HEK293 (cell line): ENCODE measurements around the gene TAS1R1.

Experiments used
- CTCF ChIP-seq: fragments of 450-650 bp; formaldehyde crosslinking; IDR thresholded peaks from 2 replicates; pipeline ENCODE4 v1.5.1; 2016; ENCODE audit warnings: missing biosample characterization, missing genetic modification characterization
- EGR2 ChIP-seq: fragments of 450-650 bp; formaldehyde crosslinking; IDR thresholded peaks from 2 replicates; pipeline ENCODE4 v1.5.1; 2016; ENCODE audit warnings: low read depth, missing biosample characterization, missing genetic modification characterization
- ELK4 ChIP-seq: IDR thresholded peaks from 2 replicates; pipeline ENCODE4 v1.6.1; 2011; ENCODE audit warnings: mild to moderate bottlenecking, low read depth, low read length, borderline replicate concordance
- FEZF1 ChIP-seq: fragments of 450-650 bp; formaldehyde crosslinking; IDR thresholded peaks from 2 replicates; pipeline ENCODE4 v1.5.1; 2016; ENCODE audit warnings: missing biosample characterization, missing genetic modification characterization
- GFI1B ChIP-seq: fragments of 450-650 bp; formaldehyde crosslinking; IDR thresholded peaks from 2 replicates; pipeline ENCODE4 v1.5.1; 2016; ENCODE audit warnings: missing biosample characterization, missing genetic modification characterization
- MYNN ChIP-seq: fragments of 450-650 bp; formaldehyde crosslinking; IDR thresholded peaks from 2 replicates; pipeline ENCODE4 v1.5.1; 2016; ENCODE audit warnings: missing biosample characterization, missing genetic modification characterization, borderline replicate concordance
- PBX3 ChIP-seq: sonication (generic); formaldehyde crosslinking; IDR thresholded peaks from 2 replicates; pipeline ENCODE4 v1.8.1; 2022; ENCODE audit warnings: mild to moderate bottlenecking, moderate library complexity, missing genetic modification reagents
- ZNF175 ChIP-seq: fragments of 450-650 bp; formaldehyde crosslinking; IDR thresholded peaks from 2 replicates; pipeline ENCODE4 v1.5.1; 2016; ENCODE audit warnings: missing biosample characterization, missing genetic modification characterization
- ZNF449 ChIP-seq: fragments of 450-650 bp; formaldehyde crosslinking; IDR thresholded peaks from 2 replicates; pipeline ENCODE4 v1.5.1; 2017; ENCODE audit warnings: missing biosample characterization, mild to moderate bottlenecking, missing genetic modification characterization, moderate library complexity
- ZNF510 ChIP-seq: fragments of 450-650 bp; formaldehyde crosslinking; IDR thresholded peaks from 2 replicates; pipeline ENCODE4 v1.5.1; 2018; ENCODE audit warnings: mild to moderate bottlenecking, missing genetic modification characterization, missing biosample characterization; ENCODE audit not compliant: insufficient replicate concordance
- ZNF677 ChIP-seq: fragments of 450-650 bp; IDR thresholded peaks from 2 replicates; pipeline ENCODE4 v1.5.0; 2018; ENCODE audit warnings: missing biosample characterization, mild to moderate bottlenecking, missing genetic modification characterization, moderate library complexity

- TF ChIP-seq CTCF (tag by site-specific recombination) (no peak), EGR2 (tag by site-specific recombination) (no peak), PBX3 (CRISPR knock-in tag) (no peak), FEZF1 (tag by site-specific recombination) (no peak), MYNN (tag by site-specific recombination) (no peak), ZNF677 (tag by site-specific recombination) (no peak), ZNF449 (tag by site-specific recombination) (no peak), GFI1B (no peak), ZNF510 (tag by site-specific recombination) (no peak), ZNF175 (tag by site-specific recombination) (no peak), ELK4 (no peak)
Observed at GRCh38 chr1:6569033-6569432, 13.9 kb downstream of the TAS1R1 start.
